GM18511 (cell line): ENCODE results near the gene PPCS.
A peak's percentile ranks its signal among the peaks of the same experiment; 100 is the strongest.
"Not testable (repeated sequence)": the region's sequence is repeated elsewhere in the genome, so short reads cannot be mapped to it uniquely, and the experiment has no call there.

Experiments
- ATAC-seq: cut with Tn5 transposase; IDR thresholded peaks from one replicate; pipeline ENCODE4 v1.9.1; 2021; ENCODE audit warnings: mild to moderate bottlenecking, moderate library complexity; ENCODE audit not compliant: unreplicated experiment

PPCS gene

DNA sequence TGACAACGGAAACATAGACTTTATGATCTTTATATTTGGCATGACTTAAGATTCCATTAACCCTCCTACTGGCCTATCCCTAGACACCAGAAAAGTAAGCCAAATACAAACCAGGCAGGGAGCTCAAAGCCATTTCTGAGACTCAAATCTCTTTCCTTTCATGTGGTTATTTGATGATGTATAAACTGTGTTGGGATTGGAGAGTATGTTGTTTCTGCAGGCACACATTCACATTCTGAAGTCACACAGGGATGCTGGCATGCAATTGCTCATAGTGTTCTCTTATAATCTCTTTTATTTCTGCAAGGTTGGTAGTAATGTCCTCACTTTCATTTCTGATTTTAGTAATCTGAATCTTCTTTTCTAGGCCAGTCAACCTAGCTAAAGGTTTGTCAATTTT is 6.3 kb upstream of the PPCS start:
- ATAC-seq, result no peak

DNA sequence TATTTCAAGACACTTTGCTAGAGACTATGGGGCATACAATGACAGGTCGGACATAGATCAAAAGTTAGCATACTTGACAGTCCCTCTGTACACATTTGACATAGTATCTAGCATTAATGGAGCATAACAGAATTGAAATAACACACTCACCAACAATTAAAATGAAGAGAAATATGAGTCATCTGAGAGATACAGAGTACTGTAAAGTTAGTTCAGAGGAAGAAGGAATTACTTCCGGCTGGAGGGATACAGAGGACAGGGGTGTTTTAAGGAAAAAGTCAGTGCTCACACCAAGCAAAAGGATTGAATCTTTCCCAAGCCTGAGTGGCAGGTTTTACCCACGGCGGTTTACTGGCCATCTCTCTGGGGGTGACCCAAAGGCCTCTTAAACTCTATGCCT is 3.0 kb upstream of the PPCS start:
- no peak for ATAC-seq

GRCh38 chr1:42454403-42454802 is 1.9 kb upstream of the PPCS start:
- ATAC-seq, result no peak

GRCh38 chr1:42456754-42457089 is 379 bp downstream of the PPCS start:
- ATAC-seq, result peak; percentile 55

- no peak for ATAC-seq
These were observed 4.9 kb downstream of the PPCS start for GRCh38 chr1:42461196-42461595.

DNA sequence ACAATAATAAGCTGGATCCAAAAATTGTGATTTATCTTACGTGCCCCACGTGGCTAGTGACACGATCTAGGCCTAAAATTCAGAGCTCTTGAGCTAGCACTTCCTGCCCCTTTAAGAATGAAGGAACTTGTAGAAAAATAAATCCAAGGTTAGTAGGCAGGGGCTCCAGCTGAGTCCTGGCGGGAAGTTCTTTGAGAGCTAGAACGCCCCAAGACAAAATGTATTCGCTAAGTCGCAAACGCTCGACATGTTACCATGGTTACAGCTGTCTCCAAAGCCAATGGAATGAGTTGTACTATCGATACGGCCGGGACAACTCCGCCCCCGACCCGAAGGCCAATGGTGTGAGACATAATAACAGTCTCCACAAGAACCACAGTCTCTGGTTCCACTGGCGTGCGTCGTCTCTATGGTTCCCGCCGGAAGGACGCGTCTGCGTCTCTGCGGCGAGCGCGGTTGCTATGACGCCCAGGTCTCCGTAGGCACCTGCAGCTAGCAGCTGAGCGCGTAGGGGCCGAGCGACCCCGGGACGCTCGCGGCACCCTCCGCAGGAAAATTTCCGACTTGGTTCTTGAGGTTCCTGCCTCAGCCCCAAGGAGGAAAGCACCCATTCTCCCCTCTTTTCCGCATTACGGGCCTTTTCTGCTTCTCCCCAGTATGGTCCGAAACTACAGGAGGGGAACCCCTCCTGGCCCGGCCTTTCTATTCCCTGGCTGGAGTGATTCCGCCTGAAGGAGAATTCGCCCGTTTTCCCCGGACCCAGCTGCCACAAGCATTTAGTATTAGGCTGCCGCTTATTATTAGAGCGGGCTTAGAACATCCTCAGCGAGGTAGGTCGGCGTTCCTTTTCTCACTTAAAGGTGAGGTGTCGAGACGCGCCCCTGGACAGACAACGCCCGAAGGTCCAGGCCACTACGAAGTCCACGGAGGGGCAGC is 6.8 kb downstream of the PPCS start, which contains the start of gene CCDC30:
Gene CCDC30, plus strand, starts transcription at position 459 of the 936 bp plus-strand sequence. CDS start 17,266 bp downstream, outside the sequence.
- peak; percentile 100 for ATAC-seq

DNA sequence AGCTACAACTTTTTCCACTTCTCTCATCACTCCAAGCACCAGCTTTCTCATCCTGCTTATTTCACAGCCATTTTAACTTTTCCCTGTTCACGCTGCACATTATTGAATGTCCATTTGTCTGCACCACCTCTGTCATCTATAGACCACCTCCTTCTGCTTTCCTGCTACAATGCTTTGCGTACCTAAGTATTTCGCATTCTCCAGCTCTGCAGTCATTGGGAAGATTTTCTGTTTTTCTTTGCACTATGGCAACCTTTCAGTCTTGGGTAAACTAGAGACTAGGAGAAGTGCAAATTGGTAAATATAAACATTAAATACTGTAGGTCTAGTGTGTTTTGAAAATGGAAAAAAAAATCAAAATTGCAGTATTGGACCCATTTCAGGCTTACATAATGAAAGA is 7.6 kb downstream of the PPCS start:
- ATAC-seq, result no peak

DNA sequence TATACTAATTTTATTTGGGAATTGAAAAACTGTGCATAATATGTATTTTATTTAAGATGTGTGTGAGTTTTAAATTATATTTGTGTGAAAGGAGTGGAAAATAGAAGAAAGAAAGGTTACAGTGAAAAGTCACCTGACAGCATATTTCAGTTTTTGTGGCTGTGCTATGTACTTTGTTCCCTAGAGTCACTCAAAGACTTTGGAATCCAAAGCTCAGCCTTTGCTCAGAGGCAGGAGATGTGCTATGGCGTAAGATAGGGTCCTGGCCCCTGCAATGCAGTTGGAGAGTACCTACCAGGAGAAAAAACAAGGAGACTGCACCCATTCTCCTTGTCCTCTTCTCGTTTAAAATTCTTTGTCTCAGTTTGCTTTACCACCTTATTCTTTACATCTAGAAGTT is 9.7 kb downstream of the PPCS start:
- ATAC-seq, result no peak

DNA sequence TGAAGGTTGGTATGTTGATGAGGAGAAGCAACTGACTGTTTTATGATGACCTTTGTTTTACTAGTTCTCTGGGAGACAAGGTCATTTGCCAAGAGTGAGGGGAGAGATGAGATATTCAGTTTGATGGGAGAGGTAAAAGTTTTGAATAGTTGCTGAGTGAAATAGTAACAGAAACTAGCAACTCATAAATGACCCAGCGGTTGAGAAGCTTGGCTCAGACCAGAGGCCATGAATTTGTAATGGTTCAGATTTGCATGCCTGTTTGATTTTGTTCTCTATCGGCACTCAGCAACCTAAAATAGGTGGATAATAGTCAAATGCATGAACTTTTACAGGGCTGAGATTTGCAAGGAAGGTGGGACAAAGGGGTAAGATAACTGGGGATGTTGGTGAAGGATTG is 13.4 kb downstream of the PPCS start:
- ATAC-seq, result no peak

DNA sequence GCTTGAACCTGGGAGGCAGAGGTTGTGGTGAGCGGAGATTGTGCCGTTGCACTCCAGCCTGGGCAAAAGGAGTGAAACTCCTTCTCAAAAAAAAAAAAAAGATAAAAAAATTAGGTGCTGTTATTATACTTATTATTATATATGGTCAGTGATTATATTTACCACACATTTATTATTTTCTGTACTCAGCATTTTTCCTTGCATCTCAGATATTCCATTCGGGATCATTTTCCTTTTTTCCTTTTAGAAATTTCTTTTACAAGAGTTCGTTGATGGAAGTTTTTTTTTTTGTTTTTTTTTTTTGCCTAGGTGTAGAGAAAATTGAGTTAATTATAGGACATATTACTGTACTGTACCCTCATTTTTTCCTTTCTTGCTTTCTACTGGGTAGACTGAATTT is 20.3 kb downstream of the PPCS start:
- no peak for ATAC-seq

DNA sequence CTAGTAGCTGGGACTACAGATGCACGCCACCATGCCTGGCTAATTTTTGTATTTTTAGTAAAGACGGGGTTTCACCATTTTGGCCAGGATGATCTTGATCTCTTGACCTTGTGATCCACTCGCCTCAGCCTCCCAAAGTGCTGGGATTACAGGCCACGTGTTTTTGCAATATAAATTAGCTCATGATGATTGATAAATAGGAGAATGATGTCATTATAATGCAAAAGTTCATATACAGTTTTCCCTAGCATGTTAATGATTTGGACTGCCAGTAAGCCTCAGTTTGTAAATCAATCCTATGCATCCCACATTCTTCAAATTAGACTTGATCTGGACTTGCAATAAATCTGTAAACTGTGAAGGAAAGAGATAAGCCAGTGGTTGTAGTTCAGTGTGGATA is 21.0 kb downstream of the PPCS start:
- not testable (repeated sequence) for ATAC-seq

DNA sequence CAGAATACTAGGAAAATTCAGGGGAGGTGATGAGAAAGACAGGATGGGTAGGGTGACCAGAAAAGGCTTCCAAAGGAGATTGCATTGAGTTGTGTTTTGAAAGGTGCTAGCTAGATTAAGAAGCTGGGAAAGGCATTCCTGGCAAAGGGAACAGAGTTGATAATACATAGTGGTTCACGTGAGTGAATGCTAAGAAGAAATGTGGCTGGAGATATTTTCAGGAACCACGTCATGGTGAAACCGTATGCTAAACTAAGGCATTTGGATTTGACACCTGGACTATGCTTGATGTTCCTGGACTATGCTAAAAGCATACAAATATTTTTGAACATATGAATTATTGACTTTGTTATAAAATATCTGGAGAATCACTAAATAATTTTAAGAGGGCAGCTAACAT is 21.4 kb downstream of the PPCS start:
- no peak for ATAC-seq

DNA sequence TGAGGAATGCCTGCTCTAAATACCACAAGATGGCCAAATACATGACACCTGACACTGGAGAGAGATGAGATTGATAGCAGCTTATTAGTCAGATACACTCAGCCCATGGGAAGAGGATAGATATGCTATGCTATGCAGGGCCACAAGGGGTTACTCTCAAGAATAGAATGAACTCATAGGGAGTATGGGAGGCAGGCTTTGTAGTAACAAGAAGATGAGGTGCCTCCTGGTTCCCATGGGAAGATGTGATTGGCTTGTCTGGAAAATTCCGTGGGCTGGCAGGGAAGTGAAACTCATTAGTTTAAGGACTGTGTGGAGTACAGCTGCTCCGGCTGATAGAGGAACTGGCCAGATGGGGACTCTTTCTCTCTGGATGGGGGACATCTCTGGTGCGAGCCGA is 23.3 kb downstream of the PPCS start:
- no peak for ATAC-seq

DNA sequence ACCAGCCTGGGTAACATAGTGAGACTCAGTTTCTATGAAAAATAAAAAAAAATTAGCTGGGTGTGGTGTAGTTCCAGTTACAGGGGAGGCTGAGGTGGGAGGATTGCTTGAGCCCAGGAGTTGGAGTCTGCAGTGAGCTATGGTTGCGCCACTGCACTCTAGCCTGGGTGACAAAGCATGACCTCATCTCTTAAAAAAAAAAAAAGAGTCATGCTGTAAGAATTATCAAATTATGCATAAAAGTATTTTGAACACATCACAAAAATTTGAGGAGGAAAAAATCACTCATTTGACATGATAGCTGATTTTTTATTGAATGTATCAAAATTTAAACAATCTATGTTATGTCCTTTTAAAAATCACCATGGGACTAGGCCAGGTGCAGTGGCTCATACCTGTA is 24.6 kb downstream of the PPCS start:
- ATAC-seq, result no peak

- ATAC-seq, result no peak
These were observed 26.4 kb downstream of the PPCS start for GRCh38 chr1:42482635-42483153.

DNA sequence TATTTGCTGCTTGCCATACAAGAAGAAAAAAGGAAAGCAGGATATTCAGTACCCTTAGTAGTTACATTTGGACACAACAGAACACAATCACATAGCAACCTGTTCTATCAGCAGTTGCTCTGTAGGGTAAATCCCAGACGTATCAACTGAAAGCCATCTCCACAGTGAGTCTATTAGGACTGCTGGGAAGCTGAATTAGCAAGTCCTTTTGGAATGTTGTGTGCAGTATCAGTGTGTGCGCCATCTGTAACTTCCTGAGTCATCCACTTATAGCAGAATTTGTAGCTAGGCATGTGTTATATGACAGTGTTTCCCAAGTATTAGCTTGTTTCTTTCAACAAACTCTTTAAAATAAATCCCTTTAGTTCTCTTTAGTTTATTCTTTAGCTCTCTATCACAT is 28.0 kb downstream of the PPCS start:
- ATAC-seq, result no peak

GRCh38 chr1:42490237-42490636 is 33.9 kb downstream of the PPCS start:
- no peak for ATAC-seq

DNA sequence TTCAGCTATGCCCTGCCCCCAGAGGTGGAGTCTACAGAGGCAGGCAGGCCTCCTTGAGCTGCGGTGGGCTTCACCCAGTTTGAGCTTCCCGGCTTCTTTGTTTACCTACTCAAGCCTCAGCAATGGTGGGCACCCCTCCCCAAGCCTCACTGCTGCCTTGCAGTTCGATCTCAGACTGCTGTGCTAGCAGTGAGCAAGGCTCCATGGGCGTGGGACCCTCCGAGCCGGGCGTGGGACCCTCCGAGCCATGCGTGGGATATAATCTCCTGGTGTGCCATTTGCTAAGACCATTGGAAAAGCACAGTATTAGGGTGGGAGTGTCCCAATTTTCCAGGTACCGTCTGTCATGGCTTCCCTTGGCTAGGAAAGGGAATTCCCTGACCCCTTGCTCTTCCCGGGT is 45.7 kb downstream of the PPCS start:
- ATAC-seq, result not testable (repeated sequence)

GRCh38 chr1:42504535-42505128 is 48.3 kb downstream of the PPCS start:
- no peak for ATAC-seq

DNA sequence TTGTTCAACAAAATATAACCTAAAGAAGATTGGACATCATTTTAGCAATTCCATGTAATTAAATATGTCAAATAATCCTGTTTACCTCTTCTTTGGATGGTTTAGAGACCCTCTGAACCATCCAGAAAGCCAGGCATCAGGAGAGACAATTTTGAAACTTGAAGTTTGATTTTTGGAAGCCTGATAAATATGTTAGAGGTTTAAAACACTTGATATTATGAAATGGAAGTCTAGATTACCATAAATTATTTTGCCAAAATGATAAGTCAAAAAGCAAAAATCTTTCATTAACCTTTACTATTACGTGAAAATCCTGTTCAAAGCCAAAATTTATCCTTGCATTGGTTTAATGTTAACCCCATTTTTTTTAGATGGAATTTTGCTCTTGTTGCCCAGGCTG is 50.2 kb downstream of the PPCS start:
- ATAC-seq, result no peak
